ENCODE measurements around the gene ERI3.

Gene ERI3

DNA sequence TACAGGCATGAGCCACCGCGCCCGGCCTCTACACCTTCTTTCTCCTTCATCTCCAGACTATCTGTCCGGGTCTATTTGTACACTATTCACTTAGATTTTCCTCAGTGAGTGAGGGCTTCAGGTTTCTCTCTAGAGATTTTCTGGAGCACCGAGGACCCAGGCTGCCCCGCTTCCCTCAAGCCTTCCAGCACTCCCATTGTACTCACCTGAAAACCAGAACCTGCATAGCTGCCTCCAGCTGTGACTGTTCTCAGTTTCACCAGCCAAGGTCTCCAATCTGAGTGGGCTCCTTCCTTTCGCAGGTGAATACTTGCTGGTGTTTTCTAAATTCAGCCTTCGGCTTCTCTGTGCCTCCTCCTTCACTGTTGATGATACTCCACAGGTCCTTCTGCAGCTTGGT is 154.7 kb downstream of the ERI3 start:
- DNase-seq = no peak

DNA sequence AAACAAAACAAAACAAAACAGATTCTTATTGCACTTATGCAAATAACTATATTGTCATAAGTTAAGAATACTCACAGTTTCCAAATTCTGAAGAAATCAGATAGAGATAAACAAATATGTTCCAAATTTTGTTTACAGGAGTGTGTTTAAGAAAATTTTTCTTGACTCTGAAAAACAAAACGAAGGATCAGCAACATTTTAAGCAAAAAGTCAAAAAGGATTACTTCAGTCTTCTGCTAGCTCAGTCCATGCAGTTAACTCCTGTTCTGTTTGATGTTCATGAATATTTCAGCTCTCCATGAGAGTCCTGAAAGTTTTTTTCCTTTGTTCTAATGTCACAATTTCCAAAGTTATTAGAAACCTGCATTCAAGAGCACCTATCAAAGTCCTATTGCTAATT is 180.4 kb downstream of the ERI3 start:
- no peak for DNase-seq

All from activated CD4-positive, alpha-beta T cell treated with anti-CD3 and anti-CD28 coated beads, Interleukin-10, Interleukin-2, amounts not matched to agents 100 ng/mL and 50 ng/mL, durations not matched to agents 16 hours and 8 hours (primary cell).